G401.6 (cell line): ENCODE measurements around the gene NUDT22.

ENCODE experiments used
- FAIRE-seq: peaks from 2 replicates; lab custom pipeline; 2012; peaks lifted over from hg19 to GRCh38; lab: Jason Lieb, UNC

Gene NUDT22

DNA sequence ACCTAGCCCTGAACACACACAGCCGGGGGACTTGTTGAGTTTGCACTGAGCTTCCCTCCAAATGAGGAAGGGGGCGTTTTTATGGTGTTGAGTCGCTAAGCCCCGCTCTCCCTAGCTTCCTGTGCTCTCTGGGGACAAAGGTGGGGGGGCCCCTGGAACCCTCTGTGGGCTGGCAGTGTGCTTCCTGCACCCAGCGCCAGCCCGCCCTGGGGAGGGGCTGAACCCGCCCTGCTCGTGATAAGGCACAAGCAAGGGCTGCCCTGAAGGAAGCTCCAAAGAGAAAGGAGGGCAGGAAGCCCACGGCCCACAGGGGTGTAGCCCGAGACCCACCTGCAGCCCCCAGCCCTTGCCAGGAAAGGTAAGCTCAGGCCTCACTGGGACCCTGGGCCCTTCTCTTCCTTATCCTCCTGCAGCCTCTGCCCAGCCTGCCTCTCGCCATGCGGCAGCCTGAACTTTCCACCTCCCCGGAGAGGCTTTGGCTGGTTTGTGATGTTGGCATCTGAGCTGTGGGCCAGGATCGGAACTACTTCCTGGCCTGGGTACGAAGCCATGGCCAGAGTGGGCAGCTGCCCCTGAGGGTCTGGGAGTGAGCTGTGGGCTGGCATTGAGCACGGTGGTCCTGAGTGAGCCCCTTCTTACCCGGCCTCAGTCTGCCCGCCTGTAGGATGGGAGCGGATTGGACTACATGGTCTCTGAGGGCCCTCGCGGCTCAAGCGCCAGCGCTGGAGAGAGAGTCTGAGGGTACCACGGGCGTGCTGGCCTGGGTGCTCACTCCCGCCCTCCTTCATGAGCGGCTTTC is 19.4 kb upstream of the NUDT22 start, which contains the start of gene FERMT3:
Gene FERMT3, plus strand, starts transcription at position 265 of the 799 bp plus-strand sequence. CDS start 644 bp downstream, outside the sequence.
- no peak for FAIRE-seq

DNA sequence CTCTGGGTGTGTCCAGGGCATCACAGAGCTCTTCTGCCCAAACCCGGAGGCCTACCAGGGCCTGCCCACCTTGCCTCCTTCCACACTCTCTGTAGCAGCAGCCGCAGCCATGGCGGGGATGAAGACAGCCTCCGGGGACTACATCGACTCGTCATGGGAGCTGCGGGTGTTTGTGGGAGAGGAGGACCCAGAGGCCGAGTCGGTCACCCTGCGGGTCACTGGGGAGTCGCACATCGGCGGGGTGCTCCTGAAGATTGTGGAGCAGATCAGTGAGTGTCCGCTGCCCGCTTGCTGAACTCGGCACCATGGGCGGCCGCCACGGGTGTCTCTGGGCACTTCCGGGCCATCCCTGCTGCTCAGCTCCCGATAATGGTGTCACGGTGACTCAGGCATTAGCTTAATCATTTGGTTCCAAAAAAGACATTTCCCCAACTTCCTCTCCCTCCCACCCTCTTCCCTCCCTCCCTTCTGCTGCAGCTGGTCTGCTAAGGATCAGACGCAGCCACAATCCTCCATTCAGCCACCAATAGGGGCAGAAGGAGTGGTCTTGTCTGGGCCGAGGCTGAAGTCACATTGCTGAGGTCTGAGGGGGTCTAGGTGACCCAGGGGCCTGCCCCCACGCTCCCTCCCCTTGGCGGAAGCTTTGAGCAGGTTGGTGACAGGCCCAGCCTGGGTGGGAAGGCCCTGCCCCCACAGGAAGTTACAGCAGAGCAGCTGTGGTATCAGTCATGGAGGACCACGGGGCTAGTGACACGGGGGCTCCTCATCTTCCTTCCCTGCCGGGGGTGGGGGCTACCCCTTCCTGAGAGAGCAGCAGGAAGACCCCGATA is 18.6 kb upstream of the NUDT22 start:
- no peak for FAIRE-seq

DNA sequence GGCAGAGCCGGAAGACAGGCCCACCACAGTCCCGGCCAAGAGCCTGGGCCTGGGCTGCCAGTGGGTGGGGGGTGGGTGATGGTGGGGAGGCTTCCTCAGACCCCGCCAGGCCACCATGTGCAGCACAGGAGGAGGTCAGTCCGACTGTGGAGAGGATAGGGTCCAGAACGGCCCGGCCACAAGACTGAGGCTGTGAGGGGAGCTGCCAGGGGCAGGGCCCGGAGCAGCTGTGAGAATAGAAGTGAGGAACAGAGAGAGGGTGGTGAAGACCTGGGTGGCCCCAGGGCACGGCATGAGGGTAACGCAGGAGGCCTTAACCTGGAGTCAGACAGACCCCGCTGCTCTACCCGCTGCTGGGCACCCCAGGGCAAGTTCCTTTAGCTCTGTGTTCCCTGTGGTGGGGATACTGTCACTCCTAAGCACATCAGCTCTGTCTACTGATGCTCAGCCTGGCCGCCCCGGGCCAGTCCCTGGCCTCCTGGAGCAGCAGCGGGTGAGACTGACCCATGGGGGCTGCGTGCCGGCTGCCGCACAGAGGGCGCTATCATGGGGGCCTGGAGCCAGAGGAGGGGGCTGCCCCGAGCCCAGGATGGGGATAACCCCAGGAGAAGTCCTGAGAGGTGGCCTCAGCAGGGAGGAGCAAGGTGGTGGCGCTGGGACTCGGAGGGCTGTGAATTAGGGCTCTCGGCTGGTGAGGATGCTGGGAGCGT is 17.8 kb upstream of the NUDT22 start:
- no peak for FAIRE-seq

DNA sequence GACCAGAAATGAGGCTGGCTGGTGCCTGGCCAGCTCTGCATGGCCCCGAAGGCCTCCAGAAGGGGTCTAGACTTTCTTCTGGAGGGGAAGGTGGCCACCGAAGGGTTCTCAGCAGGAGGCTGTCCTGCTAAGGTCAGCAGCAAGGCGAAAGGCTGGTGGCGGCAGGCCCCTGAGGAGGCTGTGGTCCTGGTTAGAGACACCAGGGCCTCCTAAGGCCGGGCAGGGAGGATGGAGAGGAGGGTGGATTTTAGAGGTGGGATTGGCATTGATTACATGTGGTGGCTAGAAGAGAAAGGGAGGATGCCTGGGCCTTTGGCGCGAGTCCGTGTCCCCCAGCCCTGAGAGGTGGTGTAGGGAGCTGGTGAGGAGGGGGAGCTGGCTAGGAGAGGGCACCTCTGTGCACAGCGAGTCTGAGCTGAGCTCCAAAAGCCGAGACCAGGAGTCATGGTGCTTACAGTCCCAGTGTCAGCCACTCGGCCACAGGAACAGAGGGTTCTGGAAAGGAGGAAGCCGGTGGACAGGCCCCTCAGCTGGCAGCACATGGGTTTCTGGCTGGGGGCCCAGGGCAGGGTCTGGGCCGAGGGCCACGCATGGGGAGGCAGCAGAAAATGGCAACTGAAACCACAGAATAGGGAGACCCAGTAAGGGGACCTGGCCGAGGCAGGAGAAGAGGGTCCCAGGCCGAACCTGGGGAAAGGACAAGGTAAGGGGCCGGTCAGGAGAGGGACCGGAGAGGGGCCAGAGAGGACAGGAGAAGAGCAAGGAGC is 17.1 kb upstream of the NUDT22 start:
- no peak for FAIRE-seq

DNA sequence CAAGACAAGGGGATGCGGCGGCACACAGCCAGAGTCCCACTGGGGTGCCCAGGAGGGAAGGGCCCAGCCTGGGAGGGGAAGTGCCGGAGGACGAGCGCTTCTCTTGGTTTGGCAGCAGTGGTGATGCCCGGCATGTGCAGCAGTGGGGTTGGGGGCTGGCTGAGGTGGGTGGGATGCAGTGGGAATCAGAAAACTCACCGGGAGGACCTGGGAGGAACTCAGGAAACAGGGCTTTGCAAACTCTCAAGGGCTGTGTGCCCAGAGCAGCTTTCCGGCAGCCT is 16.6 kb upstream of the NUDT22 start:
- no peak for FAIRE-seq

DNA sequence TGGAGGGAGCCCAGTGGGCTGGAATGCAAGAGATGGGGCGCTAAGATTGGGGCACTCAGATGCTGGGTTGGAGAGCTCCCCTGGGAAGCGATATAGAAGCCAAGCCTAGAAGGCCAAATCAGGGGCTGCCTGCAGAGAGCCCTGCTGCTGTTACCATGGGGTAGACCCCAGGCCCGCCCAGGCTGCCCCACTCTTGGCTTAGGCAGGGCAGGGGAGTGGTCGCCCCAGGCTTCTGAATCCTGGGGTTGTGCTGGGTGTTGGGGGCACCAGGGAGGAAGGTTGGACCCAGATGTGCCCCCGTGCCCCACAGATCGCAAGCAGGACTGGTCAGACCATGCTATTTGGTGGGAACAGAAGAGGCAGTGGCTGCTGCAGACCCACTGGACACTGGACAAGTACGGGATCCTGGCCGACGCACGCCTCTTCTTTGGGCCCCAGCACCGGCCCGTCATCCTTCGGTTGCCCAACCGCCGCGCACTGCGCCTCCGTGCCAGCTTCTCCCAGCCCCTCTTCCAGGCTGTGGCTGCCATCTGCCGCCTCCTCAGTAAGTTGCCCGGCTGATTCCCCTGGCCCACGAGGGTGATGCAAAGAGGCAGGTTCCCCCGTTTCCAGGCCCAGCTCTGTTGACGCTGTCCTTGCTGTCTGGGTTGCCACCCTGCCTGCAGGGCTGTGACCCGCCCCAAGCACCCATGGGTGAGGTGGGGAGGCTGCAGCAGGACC is 15.6 kb upstream of the NUDT22 start:
- FAIRE-seq = no peak

DNA sequence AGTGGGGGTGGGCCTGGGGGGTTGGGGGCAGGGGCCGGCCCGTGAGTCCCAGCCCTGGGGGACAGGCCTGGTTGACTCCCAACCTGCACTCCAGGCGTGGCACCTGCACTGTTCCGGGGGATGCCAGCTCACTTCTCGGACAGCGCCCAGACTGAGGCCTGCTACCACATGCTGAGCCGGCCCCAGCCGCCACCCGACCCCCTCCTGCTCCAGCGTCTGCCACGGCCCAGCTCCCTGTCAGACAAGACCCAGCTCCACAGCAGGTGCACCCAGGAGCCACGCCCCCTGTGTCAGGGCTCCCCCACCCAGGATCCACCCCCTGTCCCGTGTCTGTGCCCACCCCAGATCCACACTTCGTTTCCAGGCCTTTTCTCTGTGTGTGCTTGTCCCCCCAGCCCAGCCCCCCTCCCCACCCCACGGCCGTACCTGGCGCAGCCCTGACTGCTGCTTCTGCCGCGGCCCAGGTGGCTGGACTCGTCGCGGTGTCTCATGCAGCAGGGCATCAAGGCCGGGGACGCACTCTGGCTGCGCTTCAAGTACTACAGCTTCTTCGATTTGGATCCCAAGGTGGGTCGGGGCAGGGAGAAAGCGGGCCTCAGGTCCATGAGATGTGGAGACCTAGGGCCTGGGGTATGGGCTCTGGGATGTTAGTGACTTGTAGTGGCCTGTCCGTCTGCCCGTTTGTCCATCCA is 14.7 kb upstream of the NUDT22 start:
- no peak for FAIRE-seq

DNA sequence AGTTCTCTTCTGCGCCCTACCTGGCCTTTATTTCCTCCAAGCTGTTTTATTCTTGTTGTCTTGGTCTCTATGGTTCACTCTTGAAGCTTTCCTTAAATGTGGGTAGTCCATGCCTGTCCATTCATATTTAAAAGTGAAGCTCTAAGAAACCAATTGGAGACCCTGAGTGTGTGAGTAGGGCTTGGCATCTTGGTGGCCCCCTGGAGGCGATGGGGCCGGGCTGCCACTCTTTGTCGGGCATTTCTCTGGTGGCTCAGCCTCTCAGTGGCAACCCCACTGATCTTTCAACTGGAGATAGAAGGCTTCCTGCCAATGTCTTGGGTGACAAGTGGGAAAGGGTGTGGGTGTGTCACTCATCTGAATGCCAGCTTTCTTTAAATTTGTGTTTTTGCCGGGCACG is 9.2 kb upstream of the NUDT22 start:
- FAIRE-seq = no peak

DNA sequence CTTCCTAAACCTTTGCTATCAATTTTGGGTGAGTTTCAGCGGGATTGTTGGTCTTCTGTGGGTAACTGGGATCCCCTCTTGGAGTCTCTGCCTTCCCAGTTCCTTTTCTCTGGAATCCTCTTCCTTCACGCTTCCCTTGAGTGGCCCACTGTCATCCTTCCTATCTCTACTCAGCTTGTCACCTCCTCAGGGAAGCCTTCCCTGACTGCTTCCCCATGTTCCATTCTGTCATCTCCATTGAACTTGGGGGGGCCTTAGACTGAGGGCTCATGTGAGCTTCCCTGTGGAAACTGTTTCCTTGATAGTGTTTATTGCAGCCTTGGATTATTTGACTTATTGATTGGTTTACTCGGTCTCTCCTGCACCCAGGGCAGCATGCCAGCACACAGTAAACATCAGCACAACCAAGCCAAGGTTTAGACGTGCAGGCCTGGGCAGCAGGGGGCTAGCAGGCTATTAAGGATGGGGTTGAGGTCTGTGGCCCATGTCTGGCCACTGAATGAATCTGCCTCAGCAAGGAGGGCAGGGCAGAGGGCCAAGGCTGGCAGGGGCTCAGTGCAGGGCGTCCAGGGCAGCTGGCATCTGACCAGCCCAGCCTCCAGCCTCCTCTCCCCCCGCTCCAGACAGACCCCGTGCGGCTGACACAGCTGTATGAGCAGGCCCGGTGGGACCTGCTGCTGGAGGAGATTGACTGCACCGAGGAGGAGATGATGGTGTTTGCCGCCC is 7.3 kb upstream of the NUDT22 start:
- no peak for FAIRE-seq

DNA sequence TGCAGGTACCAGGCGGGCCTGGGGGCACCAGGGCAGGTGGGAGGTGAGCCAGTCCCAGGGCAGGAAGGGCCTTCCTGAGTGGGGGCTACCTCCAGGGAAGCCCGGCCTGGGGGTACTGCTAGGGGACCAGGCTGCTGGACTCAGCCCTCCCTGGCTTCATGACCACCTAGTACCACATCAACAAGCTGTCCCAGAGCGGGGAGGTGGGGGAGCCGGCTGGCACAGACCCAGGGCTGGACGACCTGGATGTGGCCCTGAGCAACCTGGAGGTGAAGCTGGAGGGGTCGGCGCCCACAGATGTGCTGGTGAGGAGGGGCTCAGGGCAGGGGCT is 6.8 kb upstream of the NUDT22 start:
- no peak for FAIRE-seq

DNA sequence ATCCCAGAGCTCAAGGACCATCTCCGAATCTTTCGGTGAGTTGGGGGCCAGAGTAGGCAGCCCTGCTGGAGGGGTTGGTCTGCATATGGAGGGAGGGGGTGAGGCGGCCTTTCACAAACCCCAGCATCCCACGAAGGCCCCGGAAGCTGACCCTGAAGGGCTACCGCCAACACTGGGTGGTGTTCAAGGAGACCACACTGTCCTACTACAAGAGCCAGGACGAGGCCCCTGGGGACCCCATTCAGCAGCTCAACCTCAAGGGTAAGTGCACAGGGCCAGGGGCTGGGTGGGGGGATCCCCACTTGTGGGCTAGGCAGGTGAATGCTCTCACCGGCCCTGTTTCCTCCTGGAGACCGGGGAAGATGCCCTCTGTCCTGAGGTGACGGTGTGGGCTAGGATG is 6.3 kb upstream of the NUDT22 start:
- FAIRE-seq = no peak

DNA sequence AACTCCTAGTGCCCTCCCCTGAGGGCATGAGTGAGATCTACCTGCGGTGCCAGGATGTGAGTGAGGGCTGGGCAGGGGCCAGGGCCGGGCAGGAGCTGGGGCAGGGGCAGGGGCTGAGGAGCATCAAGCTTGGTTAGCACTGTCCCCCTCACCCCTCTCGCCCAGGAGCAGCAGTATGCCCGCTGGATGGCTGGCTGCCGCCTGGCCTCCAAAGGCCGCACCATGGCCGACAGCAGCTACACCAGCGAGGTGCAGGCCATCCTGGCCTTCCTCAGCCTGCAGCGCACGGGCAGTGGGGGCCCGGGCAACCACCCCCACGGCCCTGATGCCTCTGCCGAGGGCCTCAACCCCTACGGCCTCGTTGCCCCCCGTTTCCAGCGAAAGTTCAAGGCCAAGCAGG is 5.8 kb upstream of the NUDT22 start:
- FAIRE-seq = no peak

DNA sequence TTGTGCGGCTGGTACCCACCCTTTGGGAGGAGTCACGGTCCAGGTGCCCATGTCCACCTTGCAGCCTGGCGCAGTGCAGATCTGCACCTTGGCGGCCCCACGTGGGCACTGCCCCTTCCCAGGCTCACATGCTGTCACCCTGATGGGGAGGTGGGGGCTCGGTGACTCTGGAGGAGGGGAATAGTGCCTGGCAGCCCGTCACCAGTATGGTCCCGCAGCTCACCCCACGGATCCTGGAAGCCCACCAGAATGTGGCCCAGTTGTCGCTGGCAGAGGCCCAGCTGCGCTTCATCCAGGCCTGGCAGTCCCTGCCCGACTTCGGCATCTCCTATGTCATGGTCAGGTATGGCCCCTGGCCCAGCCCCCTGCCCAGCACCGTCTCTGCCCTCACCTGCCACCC is 5.3 kb upstream of the NUDT22 start:
- FAIRE-seq = no peak

DNA sequence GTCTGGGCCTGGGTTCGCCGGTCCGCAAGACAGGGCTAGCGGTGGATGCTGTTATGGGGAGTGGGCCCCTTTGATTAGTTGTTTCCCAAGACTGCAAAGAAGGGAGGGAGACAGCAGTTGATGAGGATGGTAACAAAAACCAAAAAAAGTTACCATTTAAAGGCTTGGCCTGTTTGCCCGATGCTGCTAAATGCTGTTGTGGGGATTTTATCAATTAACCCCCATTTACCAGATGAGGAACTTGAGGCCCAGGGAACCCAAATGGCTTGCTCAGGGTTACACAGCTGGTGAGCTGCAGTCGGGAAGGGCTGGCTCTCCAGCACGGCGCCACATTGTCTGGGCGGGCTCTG is 3.4 kb upstream of the NUDT22 start:
- FAIRE-seq = no peak

DNA sequence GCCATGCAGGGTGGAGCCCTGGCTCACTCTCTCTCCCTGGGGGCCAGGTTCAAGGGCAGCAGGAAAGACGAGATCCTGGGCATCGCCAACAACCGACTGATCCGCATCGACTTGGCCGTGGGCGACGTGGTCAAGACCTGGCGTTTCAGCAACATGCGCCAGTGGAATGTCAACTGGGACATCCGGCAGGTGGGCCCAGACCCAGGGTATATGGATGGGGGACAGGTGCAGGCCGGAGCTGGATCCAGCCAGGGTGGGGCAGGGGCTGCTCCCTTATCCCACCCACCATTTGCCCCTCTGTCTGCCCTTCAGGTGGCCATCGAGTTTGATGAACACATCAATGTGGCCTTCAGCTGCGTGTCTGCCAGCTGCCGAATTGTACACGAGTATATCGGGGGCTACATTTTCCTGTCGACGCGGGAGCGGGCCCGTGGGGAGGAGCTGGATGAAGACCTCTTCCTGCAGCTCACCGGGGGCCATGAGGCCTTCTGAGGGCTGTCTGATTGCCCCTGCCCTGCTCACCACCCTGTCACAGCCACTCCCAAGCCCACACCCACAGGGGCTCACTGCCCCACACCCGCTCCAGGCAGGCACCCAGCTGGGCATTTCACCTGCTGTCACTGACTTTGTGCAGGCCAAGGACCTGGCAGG is 2.9 kb upstream of the NUDT22 start:
- FAIRE-seq = no peak

DNA sequence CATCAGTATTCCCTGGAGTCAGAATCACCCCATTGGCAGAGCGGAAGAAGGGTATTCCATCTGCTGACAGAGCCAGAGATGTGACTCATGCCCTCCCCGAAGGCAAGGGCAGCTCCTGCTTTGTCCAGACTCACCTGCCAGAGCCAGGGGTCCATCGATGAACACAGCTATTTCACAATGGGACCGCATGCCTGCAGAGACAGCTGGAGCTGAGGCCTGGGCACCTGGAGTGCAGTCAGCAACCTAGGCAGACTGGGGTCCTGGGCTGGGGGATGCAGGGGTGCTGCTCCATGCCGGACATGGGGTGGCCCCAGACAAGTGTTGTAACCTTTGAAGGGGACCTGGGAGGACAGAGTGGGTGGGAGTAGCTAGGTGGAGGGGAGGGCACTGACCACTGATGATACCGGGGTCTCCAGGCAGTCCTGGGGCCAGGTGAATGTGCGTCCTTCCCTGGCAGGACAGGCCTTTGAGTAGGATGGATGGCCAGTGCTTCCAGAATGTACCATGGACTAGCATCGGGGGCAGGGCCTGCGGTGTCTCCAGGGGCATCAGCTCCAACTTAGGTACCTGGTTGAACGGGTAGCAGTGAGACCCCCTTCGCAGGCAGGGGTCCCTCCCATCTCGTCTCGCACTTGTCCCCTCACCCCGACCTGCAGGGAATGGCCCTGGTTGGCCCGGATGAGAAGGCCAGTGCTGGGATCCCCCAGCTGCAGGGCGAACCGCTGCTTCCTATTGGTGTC is 1.8 kb upstream of the NUDT22 start:
- no peak for FAIRE-seq

DNA sequence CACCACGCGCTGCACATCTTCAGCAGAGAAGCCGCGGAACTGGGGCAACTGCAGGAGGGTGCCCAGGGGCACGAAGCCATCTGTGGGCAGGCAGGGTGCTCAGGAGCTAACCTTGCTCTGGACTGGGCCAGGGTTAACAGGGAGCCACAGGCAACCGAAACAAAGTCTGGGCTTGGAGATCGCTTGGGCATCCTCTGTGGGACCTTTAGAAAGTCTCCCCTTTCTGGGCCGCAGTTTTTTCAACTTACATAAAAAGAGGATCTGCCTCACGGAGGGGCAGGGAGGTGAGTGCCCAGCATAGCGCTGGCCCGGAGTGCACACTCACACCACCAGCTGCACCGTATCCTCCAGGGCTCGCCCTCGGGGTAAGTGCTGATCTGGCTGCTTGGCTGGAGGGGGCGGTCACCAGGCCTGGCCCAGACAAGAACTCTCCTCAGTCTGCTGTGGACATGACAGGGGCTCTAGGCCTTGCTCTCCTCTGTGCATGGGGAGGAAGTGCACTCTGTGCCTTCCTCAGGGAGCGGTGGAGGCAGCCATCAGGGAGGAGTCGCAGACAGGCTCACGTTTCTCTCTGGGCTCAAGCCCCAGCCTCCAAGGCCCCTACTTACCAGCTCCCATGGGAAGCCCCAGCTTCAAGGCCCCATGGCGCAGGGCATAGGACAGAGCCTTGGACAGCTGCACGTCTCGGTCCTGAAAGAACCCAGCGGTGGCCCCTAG is 1.0 kb upstream of the NUDT22 start:
- FAIRE-seq = no peak

DNA sequence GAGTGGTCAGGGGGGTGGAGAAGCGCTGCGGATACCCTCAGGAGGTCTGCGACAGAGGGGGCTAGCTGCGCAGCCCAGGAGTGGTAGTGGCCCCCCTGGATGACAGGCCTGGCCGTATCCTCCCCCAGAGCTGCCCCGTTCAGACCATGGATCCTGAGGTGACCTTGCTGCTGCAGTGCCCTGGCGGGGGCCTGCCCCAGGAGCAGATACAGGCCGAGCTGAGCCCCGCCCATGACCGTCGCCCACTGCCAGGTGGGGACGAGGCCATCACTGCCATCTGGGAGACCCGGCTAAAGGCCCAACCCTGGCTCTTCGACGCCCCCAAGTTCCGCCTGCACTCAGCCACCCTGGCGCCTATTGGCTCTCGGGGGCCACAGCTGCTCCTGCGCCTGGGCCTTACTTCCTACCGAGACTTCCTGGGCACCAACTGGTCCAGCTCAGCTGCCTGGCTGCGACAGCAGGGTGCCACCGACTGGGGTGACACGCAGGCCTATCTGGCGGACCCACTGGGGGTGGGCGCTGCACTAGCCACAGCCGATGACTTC is 505 bp downstream of the NUDT22 start:
- no peak for FAIRE-seq
